HepG2 (cell line): ENCODE measurements around the gene SYT7. TPM values are rescaled to one million over a fixed set of nuclear protein-coding genes. Genes with fewer than 3 reads are reported as not detected.

Experiments
- ETV5 ChIP-seq: IDR thresholded peaks from 2 replicates; pipeline ENCODE4 v1.6.1; 2018; ENCODE audit warnings: missing biosample characterization, missing genetic modification reagents, inconsistent platforms, borderline replicate concordance
- FOXJ3 ChIP-seq: sonication (generic); formaldehyde crosslinking; IDR thresholded peaks from 2 replicates; pipeline ENCODE4 v1.4.0; 2020; ENCODE audit warnings: missing genetic modification reagents, mild to moderate bottlenecking, borderline replicate concordance
- GABPB1 ChIP-seq: IDR thresholded peaks from 2 replicates; pipeline ENCODE4 v1.6.1; 2016; ENCODE audit warnings: mild to moderate bottlenecking, missing genetic modification reagents, moderate library complexity, missing compliant biosample characterization
- GMEB1 ChIP-seq: sonication (generic); formaldehyde crosslinking; IDR thresholded peaks from 2 replicates; pipeline ENCODE4 v1.5.1; 2020; ENCODE audit warnings: missing genetic modification reagents, mild to moderate bottlenecking, borderline replicate concordance
- GTF3A ChIP-seq: sonication (generic); formaldehyde crosslinking; conservative IDR thresholded peaks from 2 replicates; pipeline ENCODE4 v1.4.0; 2020; ENCODE audit warnings: mild to moderate bottlenecking, missing genetic modification reagents
- KLF12 ChIP-seq: sonication (generic); formaldehyde crosslinking; IDR thresholded peaks from 2 replicates; pipeline ENCODE4 v1.4.0; 2020; ENCODE audit warnings: missing genetic modification reagents, borderline replicate concordance
- NBN ChIP-seq: fragments of 450-650 bp; conservative IDR thresholded peaks from 2 replicates; pipeline ENCODE4 v1.6.1; 2017
- NFE2L1 ChIP-seq: sonication (generic); formaldehyde crosslinking; IDR thresholded peaks from 2 replicates; pipeline ENCODE4 v1.4.0; 2020; ENCODE audit warnings: missing genetic modification reagents, mild to moderate bottlenecking, borderline replicate concordance
- PHF5A ChIP-seq: IDR thresholded peaks from one replicate; pipeline ENCODE4 v1.6.1; 2018; ENCODE audit warnings: low read depth, missing genetic modification reagents; ENCODE audit not compliant: unreplicated experiment
- SRSF4 ChIP-seq: fragments of 200-400 bp; formaldehyde crosslinking; IDR thresholded peaks from one replicate; pipeline ENCODE4 v1.6.1; 2018; ENCODE audit warnings: mild to moderate bottlenecking, low read depth, low read length, moderate library complexity; ENCODE audit not compliant: poor library complexity, severe bottlenecking
- TEF ChIP-seq: sonication (generic); formaldehyde crosslinking; IDR thresholded peaks from 2 replicates; pipeline ENCODE4 v1.5.0; 2020; ENCODE audit warnings: missing genetic modification reagents
- ZBTB7A ChIP-seq: sonication (generic); formaldehyde crosslinking; IDR thresholded peaks from 2 replicates; pipeline ENCODE4 v1.8.0; 2022; ENCODE audit warnings: mild to moderate bottlenecking, missing genetic modification reagents
- ZFP62 ChIP-seq: sonication (generic); formaldehyde crosslinking; IDR thresholded peaks from 2 replicates; pipeline ENCODE4 v1.4.0; 2020; ENCODE audit warnings: missing genetic modification reagents
- ZNF205 ChIP-seq: IDR thresholded peaks from 2 replicates; pipeline ENCODE4 v1.6.1; 2018; ENCODE audit warnings: missing biosample characterization, missing genetic modification reagents
- ZNF33A ChIP-seq: sonication (generic); formaldehyde crosslinking; IDR thresholded peaks from 2 replicates; pipeline ENCODE4 v1.5.1; 2020; ENCODE audit warnings: missing genetic modification reagents, mild to moderate bottlenecking, moderate library complexity, borderline replicate concordance
- ZNF34 ChIP-seq: sonication (generic); formaldehyde crosslinking; IDR thresholded peaks from 2 replicates; pipeline ENCODE4 v1.4.0; 2020; ENCODE audit warnings: mild to moderate bottlenecking, missing genetic modification reagents, borderline replicate concordance
- ZNF788 ChIP-seq: sonication (generic); formaldehyde crosslinking; IDR thresholded peaks from 2 replicates; pipeline ENCODE4 v1.5.0; 2020; ENCODE audit warnings: mild to moderate bottlenecking, missing genetic modification reagents, borderline replicate concordance
- ZUFSP ChIP-seq: sonication (generic); formaldehyde crosslinking; IDR thresholded peaks from 2 replicates; pipeline ENCODE4 v1.9.0; 2021; ENCODE audit warnings: missing genetic modification reagents, mild to moderate bottlenecking, borderline replicate concordance
- polyA plus RNA-seq, 8 experiments: library from polyadenylated mRNA; depleted of rRNA in 3 of 8; stranded (reverse) in 7 of 8; unstranded in 1 of 8; fragments of >200 nt; fragmentation: Illumina TruSeq in 4 of 8; extraction: Trizol in 4 of 8; gene quantifications; 2 replicates each; pipeline versions ENCODE4 v1.2.1 to v1.2.3, GENCODE V29; 2011 to 2016; ENCODE audit warnings: low read depth in 4 of 8, missing spikeins in 1 of 8, mixed read lengths in 1 of 8; ENCODE audit not compliant: insufficient read depth in 1 of 8
- total RNA-seq, 5 experiments: library from RNA; depleted of rRNA; stranded (reverse); fragments of >200 nt; fragmentation: Illumina TruSeq; extraction: Trizol; gene quantifications; 2 replicates each; pipeline ENCODE4 v1.2.3, GENCODE V29; 2016; ENCODE audit warnings: low read depth in 1 of 5
- TF ChIP-seq, protein P1 (sequence below): sonication (generic); formaldehyde crosslinking; conservative IDR thresholded peaks from 2 replicates; pipeline ENCODE4 v1.4.0; 2020; ENCODE audit warnings: missing genetic modification reagents
- TF ChIP-seq, protein P2 (sequence below): sonication (generic); formaldehyde crosslinking; IDR thresholded peaks from 2 replicates; pipeline ENCODE4 v1.8.0; 2022; ENCODE audit warnings: missing genetic modification reagents, mild to moderate bottlenecking, borderline replicate concordance

The SYT7 gene
- total and polyA plus RNA-seq, 2 of the 13 experiments (the other 11 are each of a cell fraction or from before 2014, with no cell fraction given) = 1.4 to 4.4 TPM

- TF ChIP-seq SRSF4 (no peak), GMEB1 (CRISPR knock-in tag) (peak; percentile 25; the same call in 1 of the 2 replicates), ZNF788 (CRISPR knock-in tag) (no peak), KLF12 (CRISPR knock-in tag) (no peak; the same call in 1 of the 2 replicates), ZNF34 (CRISPR knock-in tag) (no peak), NFE2L1 (peak; percentile 78; the same call in 1 of the 2 replicates), ETV5 (CRISPR knock-in tag) (no peak; the same call in 1 of the 2 replicates), ZFP62 (CRISPR knock-in tag) (no peak), NBN (no peak), TEF (no peak), ZNF205 (CRISPR knock-in tag) (peak; percentile 76; the same call in 1 of the 2 replicates), ZBTB7A (no peak), FOXJ3 (no peak), ZUFSP (no peak), PHF5A (CRISPR knock-in tag) (no peak), GTF3A (CRISPR knock-in tag) (no peak), GABPB1 (CRISPR knock-in tag) (peak; percentile 56; the same call in 1 of the 2 replicates), ZNF33A (no peak)
- TF ChIP-seq, protein P1, sequence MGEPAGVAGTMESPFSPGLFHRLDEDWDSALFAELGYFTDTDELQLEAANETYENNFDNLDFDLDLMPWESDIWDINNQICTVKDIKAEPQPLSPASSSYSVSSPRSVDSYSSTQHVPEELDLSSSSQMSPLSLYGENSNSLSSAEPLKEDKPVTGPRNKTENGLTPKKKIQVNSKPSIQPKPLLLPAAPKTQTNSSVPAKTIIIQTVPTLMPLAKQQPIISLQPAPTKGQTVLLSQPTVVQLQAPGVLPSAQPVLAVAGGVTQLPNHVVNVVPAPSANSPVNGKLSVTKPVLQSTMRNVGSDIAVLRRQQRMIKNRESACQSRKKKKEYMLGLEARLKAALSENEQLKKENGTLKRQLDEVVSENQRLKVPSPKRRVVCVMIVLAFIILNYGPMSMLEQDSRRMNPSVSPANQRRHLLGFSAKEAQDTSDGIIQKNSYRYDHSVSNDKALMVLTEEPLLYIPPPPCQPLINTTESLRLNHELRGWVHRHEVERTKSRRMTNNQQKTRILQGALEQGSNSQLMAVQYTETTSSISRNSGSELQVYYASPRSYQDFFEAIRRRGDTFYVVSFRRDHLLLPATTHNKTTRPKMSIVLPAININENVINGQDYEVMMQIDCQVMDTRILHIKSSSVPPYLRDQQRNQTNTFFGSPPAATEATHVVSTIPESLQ (CRISPR knock-in tag) = no peak
- TF ChIP-seq, protein P2, sequence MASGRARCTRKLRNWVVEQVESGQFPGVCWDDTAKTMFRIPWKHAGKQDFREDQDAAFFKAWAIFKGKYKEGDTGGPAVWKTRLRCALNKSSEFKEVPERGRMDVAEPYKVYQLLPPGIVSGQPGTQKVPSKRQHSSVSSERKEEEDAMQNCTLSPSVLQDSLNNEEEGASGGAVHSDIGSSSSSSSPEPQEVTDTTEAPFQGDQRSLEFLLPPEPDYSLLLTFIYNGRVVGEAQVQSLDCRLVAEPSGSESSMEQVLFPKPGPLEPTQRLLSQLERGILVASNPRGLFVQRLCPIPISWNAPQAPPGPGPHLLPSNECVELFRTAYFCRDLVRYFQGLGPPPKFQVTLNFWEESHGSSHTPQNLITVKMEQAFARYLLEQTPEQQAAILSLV (CRISPR knock-in tag) = peak; percentile 51; the same call in 1 of the 2 replicates
Observed at GRCh38 chr11:61509043-61510029, 71.5 kb downstream of the SYT7 start (continued).
